ENCODE results near the gene DDX54.
"Not testable (repeated sequence)": the region's sequence is repeated elsewhere in the genome, so short reads cannot be mapped to it uniquely, and the experiment has no call there.

DDX54 gene

GRCh38 chr12:113142173-113142885 lies 42.9 kb downstream of the DDX54 start:
- DNase-seq (ENCODE audit: low read depth), result no peak

GRCh38 chr12:113141716-113142115 lies 43.6 kb downstream of the DDX54 start:
- DNase-seq (ENCODE audit: low read depth), result not testable (repeated sequence)

- DNase-seq (ENCODE audit: low read depth), result no peak
Measured at GRCh38 chr12:113140706-113141105, 44.6 kb downstream of the DDX54 start.

GRCh38 chr12:113138826-113139225 lies 46.5 kb downstream of the DDX54 start:
- DNase-seq (ENCODE audit: low read depth), result no peak

GRCh38 chr12:113137861-113138783 lies 47.2 kb downstream of the DDX54 start:
- DNase-seq (ENCODE audit: low read depth), result no peak

- DNase-seq (ENCODE audit: low read depth), result no peak
Measured at GRCh38 chr12:113136990-113137511, 48.2 kb downstream of the DDX54 start.

DNA sequence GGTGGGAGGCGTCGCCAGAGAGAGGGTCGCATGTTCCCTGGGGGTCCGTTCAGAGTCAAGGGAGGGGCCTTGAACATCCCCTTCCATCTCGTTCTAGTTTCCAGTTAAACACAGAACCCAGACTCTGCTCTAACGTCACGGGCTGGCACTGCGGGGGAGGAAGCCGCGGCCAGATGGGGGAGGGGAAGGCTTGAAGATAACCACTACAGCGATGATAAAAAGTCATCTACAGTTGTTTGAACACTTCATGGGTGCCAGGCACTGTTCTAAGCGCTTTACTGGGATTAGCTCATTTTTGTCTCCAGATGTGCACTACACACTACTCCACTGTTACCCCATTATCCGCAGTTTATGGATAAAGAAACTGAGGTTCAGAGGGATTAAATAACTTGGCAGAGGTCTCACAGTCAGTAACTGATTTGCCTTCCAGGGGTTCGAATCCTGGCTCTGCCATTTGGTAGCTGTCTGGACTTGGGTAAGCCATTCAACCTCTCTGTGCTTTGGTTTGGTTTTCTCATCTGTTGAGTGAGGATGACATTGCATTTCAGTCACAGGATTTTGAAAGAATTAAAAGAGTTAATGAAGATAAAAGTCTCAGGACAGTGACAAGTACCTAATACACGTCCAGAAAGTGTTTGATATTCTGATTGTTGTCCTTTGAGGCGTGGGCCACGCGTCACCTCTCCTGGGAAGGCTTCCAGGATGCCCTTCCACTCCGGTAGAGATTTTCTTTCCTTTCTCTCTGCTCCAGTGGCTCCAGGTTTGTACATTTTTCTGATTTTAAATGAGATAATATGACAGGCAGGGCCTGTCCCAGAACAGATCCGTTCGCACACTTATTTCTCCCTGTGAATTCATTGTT lies 48.9 kb downstream of the DDX54 start:
- no peak for DNase-seq (ENCODE audit: low read depth)

DNA sequence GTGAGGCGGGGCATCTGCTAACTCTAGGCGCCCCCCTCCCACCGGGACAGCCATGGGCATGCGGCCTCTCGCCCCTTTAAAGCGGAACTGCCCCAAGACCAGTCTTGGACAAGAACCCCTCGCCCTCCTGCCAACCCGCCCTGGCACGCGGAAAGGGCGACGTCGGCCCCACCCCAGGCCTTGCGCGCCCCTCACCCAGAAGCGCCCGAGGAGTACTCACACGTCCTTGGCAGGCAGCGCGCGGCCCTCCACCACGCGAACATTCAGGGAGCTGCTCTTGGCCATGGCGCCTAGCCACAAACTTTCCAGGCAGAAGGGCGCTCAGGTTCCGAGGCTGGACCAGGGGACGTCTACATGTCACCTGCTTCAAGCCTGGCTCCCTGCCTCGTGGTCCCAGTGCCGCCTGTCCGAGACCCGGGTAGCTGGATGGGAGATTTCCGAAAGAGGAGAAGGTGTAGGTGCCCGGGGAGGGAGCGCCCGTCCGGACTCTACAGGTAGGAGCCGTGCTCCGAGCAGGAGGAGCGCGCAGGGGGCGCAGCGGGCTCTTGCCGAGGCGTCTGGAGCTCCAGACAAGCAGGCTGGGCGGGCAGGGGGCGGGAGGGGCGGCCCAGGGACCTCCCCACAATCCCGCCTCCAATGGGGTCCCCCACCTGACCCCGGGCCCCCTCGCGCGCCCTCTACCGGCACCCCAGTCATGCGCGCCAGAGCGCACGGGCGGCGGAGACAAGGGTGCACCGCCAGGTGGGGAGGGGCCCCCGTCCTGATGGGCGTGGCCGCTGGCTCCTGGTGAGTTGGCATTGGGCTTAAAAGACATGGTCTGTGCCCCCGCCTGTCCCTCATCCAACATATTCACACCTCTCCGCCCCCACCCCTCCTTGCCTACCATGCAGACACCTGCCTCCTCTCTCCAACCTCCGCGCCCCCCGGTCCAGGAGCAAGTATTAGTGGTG lies 49.8 kb downstream of the DDX54 start, which contains the start of gene RASAL1:
Gene RASAL1, minus strand, starts transcription at position 584 of the 950 bp plus-strand sequence. Its CDS starts 299 bp downstream, at position 285.
- no peak for DNase-seq (ENCODE audit: low read depth)

GRCh38 chr12:113134521-113134951 lies 50.7 kb downstream of the DDX54 start:
- DNase-seq (ENCODE audit: low read depth), result no peak

DNA sequence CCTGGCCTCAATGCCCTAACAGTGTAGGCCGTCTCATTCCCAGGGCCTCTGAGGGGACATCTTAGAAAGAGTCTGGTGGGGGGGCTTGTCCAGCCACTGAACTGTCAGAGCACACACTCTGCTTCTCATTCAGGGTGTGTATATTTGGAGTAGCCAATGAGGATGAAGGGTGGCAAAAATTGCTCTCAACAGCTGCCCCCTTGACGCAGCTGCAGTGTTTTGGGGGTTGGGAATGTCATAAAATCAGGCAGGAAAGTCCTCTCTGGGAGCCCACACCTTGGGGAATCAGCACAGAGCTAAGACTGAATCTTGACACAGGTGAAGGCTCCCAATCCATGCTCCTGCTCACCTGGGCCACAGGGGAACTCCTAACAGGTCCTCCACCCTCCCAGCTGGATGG lies 51.2 kb downstream of the DDX54 start:
- no peak for DNase-seq (ENCODE audit: low read depth)

DNA sequence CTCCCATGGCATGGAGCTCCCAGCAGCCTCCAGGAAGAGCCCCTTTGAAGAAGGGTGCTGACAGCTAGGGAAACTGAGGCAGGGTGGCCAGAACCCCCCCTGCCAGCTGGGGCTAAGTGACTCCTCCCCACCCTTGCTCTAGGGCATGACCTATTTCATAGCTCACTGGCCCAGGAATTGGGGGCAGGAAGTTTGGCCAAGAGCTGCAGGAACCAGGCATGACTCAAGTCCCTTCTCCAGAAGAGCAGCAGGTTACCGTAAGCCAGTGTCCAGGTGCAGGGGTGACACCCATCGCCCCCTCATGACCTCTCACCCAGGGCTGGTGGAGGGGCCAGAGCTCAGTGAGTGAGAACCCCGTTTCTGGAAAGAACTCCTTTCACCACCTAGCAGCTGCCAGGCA lies 51.6 kb downstream of the DDX54 start:
- DNase-seq (ENCODE audit: low read depth), result no peak

DNA sequence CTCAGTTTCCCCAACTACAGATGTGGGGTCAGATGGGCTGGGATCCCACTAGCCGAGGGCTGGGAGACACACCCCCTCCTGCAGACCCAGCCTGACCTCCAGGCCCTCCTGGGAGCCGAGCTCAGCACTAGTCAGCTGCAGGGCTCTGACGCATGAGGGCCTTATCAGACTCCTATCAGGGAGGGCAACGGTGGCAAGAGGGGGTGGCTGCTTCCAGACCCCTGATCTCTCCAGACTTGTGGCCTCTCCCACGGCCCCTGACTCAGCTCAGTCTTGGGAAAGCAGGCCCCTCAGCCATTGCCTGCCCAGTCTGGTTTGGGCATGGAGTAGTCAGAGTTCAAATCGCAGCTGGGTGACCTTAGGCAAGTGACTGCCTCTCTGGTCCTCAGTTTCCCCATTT lies 52.2 kb downstream of the DDX54 start:
- no peak for DNase-seq (ENCODE audit: low read depth)

GRCh38 chr12:113131556-113131955 lies 53.7 kb downstream of the DDX54 start:
- DNase-seq (ENCODE audit: low read depth), result no peak

DNA sequence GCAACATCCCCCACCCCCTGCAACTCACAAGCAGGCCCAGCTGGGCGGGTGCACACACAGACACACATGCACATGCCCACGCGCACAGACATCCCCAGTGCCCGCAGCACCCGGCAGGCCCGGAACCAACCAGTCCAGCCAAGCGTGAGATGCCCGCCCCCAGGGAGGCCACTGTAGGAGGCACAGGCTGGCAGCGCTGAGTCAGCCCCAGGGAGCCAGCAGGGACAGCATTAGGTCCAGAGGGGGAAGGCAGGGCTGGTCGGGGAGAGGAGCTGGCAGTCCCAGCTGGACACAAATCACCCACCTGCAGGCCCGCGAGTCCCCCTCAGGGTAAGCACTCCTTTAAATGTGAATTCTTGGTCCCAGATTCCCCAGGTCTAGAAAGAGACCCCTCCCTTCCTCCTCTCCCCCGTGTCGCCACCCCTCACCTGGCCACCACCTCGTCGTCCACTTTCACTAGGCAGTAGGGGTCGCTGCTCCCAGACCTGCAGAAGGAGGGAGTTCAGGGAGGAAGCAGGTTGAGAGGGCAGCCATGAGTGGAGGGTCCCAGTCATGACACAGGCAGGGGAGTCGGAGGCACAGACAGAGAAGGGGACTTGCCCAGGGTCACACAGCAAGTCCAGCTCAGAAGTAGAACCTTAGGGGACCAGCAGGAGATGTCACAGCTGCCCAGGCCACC lies 54.7 kb downstream of the DDX54 start:
- DNase-seq (ENCODE audit: low read depth), result no peak

DNA sequence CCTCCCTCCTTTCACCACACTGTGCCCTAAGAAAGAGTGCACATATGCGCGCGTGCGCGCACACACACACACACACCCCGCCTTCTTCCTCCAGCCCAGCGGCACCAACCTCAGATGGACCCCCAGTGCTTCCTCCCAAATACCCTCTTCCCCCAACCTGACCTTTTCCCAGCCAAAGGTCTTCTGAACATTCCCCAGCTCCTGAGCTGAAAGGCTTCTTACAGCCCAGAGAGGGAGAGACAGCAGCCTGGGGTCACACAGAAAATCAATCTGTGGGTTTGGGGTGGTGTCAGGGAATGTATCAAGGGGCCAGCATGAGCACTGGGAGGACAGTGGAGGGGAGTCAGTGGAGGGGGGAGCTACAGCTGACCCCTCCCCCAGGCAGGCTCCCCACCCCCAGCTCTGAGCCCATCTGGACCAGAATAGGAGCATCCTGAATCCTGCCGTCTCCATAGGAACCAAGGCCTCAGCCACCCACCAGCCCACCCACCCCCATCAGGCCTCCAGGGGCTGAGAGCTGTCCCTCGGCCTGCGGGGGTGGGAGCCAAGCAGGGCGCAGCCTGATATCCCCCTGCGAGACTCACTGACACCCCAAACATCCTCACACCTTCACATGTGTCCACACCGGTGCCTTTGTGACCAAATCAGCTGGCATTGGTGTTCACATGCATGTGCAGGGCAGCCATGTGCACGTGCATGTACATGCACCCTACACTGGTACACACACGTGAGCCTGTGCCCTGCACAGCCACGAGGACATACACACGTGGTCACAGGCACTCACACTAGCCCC lies 55.4 kb downstream of the DDX54 start:
- no peak for DNase-seq (ENCODE audit: low read depth)

DNA sequence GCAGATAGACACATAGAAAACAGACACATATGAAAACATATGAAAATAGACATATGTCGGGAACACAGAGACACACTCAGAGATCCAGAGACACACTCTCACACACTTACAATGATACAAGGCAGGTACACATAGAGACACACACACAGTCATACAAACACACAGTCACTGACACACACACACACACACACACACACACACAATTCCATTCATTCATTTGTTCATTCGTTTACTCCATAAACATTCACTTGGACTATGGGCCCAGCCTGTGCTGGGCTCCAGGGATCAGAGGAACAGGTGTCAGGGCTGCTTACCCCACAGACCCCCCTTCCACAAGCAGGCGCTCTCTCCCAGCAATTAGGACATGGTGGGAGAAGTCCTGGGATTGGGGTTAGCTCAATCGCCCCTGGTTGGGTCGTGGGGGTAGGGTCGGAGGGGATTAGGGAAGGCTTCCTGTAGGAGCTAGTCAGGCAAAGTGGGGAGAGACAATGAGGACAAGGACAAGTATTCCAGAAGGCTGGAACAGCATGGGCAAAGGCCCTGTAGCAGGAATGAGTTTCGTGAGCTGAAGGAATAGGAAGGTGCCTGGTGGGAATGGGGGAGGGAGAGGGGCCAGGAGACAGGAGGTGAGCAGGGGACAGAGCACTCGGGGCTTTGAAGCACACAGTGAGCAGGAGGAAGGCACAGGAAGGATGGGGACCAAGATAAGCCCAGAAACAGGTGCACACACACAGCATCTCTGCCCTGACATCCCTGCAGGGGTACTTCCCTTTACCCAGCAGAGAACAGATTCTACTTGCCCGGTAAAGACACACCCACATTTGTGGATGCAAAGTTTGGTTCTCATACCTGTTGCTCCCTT lies 56.2 kb downstream of the DDX54 start:
- no peak for DNase-seq (ENCODE audit: low read depth)

- DNase-seq (ENCODE audit: low read depth), result no peak
Measured at GRCh38 chr12:113127791-113128199, 57.5 kb downstream of the DDX54 start.

DNA sequence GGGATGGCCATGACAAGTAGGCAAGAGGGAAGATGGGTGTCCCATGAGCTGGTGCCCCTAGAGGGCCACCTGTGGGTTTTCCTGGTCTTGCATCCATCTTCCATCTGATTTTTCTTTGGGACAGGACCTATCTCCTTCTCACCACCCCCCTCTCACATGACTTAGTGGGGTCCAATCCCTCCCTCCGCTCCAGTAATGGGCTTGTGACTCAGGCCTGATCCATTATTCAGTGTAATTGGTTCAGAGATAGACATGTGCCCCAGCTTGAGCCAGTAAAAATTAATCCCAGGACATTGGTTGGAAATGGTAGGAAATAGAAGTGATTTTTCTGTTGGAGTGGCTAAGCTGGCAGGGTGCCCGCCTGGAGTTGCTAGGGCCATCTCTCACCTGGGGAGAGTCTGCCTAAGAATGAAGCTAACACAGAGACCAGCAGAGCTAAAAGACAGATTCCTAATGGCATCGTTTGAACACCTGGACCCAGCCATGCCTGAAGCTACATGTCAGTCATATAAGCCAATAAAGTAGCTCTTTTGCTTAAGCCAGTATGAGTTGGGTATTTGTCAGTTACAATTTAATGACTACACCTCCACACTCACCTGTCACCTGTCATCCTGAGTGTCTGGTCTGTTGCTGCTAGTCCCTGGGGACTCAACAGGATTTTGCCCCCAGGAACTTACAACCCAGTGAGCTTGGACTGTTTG lies 64.5 kb downstream of the DDX54 start:
- DNase-seq (ENCODE audit: low read depth), result no peak

All from HS-5 (cell line).